Heart right ventricle (tissue), 16 donors: ENCODE measurements around the gene JUNB. TPM values are rescaled to one million over a fixed set of nuclear protein-coding genes. Genes with fewer than 3 reads are reported as not detected.

Source experiments
- ATAC-seq, 8 donors: fragments of 200-7000 bp; cut with Tn5 transposase; one replicate each; pipeline ENCODE4 v1.9.1; 2020; ENCODE audit warnings: mild to moderate bottlenecking in 8 of 8, moderate library complexity in 8 of 8, moderate number of reproducible peaks in 1 of 8
- DNase-seq, 2 donors: peaks; one replicate each; pipeline ENCODE4 v3.0.0-alpha.2; 2020
- H3K27ac ChIP-seq, 10 donors: fragments of 200-600 bp; sonication (generic) in 2 of 10; one replicate each; pipeline versions ENCODE4 v1.5.0 to v1.8.0; 2020 to 2022; ENCODE audit warnings: mild to moderate bottlenecking in 3 of 10
- H3K27me3 ChIP-seq, 7 donors: fragments of 200-600 bp; one replicate each; pipeline ENCODE4 v1.8.0; 2021 to 2022; ENCODE audit warnings: mild to moderate bottlenecking in 2 of 7
- H3K36me3 ChIP-seq, 9 donors: fragments of 200-600 bp; sonication (generic) in 1 of 9; one replicate each; pipeline versions ENCODE4 v1.5.0 to v1.8.0; 2020 to 2022; ENCODE audit warnings: mild to moderate bottlenecking in 2 of 9
- H3K4me1 ChIP-seq, 9 donors: fragments of 200-600 bp; sonication (generic) in 1 of 9; one replicate each; pipeline versions ENCODE4 v1.5.0 to v1.8.0; 2020 to 2022; ENCODE audit warnings: mild to moderate bottlenecking in 4 of 9
- H3K4me3 ChIP-seq, 10 donors: fragments of 200-600 bp; sonication (generic) in 2 of 10; one replicate each; pipeline versions ENCODE4 v1.5.0 to v1.8.0; 2020 to 2022; ENCODE audit warnings: mild to moderate bottlenecking in 7 of 10, moderate library complexity in 2 of 10
- H3K9me3 ChIP-seq, 11 donors: fragments of 200-600 bp in 10 of 11; sonication (generic) in 2 of 11; one replicate each; pipeline versions ENCODE4 v1.5.0 to v1.8.0; 2013 to 2022; ENCODE audit warnings: mild to moderate bottlenecking in 2 of 11, control low read depth in 1 of 11, moderate library complexity in 1 of 11
- WGBS, 2 donors: extraction: QIAGEN DNeasy Blood & Tissue Kit; methylation state at CpG; one replicate each; pipeline ENCODE4 v1.1.7; 2013; ENCODE audit warnings: inconsistent platforms in 1 of 2; 5-methylcytosine and 5-hydroxymethylcytosine counted together
- intact Hi-C, 10 donors: fragments of 100-400 bp; cut with DNase I; formaldehyde crosslinking; loops; one replicate each; pipeline versions ENCODE4 v1.11.1 to v1.14.2; 2022
- polyA plus RNA-seq, 2 donors: library from polyadenylated mRNA; stranded (reverse); fragments of 200-250 nt; gene quantifications; one replicate each; pipeline ENCODE4 v1.2.3, GENCODE V29; 2013
- total RNA-seq, 10 donors: library from RNA; stranded (reverse); fragmentation: NEBNext Ultra II Directional in 3 of 10; extraction: Animal tissue kit (Norgen Biotek cat#: 25700) in 3 of 10; gene quantifications; one replicate each; pipeline versions ENCODE4 v1.2.1 to v1.2.4, GENCODE V29; 2021 to 2023
- TF ChIP-seq, protein P1 (sequence below), 9 donors: fragments of 200-600 bp; sonication (generic) in 2 of 9; IDR thresholded peaks; one replicate each; pipeline versions ENCODE4 v1.5.0 to v1.8.0; 2021 to 2022; ENCODE audit warnings: antibody characterized with exemption in 9 of 9, mild to moderate bottlenecking in 5 of 9, moderate library complexity in 1 of 9
- donor health status: Arrhythmogenic right ventricular cardiomyopathy.
- donor health status: ischemic (EF 13 %, LVEDD 7.1; RV severe dilation, severe dysfunction).
- donor health status: healthy with polysubstance abuse.
- donor health status: DM: no; HTN: yes; CAD: no.
- donor health status: DM: no; HTN: no; CAD: no.
- donor health status: ischemic (EF 25% LVEDD 6.9; RV normal size, moderate dysfunction).
- donor health status: ischemic (EF 25% LVEDD 5.7; RV mildly dilated, moderate dysfunction).
- donor health status: healthy.
- donor health status: DM: yes; HTN: yes; CAD: no.
- donor health status: Ischemic cardiomyopathy.
- donor health status: ischemic (EF 35%, LVEDD 5.7; RV mildly dilated, moderate dysfunction).
- donor health status: nonischemic (EF 11% LVEDD 7.7; RV severe dilation, severe dysfunction).
- donor health status: DM: yes; HTN: yes; CAD: no.
- donor health status: PGD.
- donor health status: ischemic (EF 29% LVEDD 5.4; RV normal size, mild dysfunction).
- donor health status: nonischemic (EF 23%, LVEDD 6.1; RV moderate dilation, normal function).

Gene JUNB
- total and polyA plus RNA-seq, 12 donors = 22.4 to 247 (median 65.7) TPM

GRCh38 chr19:12779162-12779993, 11.9 kb upstream of the JUNB start:
- peak overlapping the region in 9 of 10 donors; percentile 52 to 78 (median 71) for H3K4me3 ChIP-seq
- WGBS, 2 donors = 54 to 62% methylated on average over 15 of the region's 15 CpGs
- peaks cover 0 to under 1% (median 0%) of the 10 kb centered on the region in 9 donors for H3K36me3 ChIP-seq
- ATAC-seq (peak in 7 of 8 donors; percentile 7 to 22 (median 17)), DNase-seq (peak; percentile 64 to 77)
- H3K9me3 ChIP-seq = no peaks in the 10 kb centered on the region
- peak overlapping the region; percentile 85 to 99 (median 97) for H3K27ac ChIP-seq
- peaks cover 33 to 78% (median 53%) of the 10 kb centered on the region in 9 donors for H3K4me1 ChIP-seq
- no peaks in the 10 kb centered on the region for H3K27me3 ChIP-seq
- TF ChIP-seq, protein P1, sequence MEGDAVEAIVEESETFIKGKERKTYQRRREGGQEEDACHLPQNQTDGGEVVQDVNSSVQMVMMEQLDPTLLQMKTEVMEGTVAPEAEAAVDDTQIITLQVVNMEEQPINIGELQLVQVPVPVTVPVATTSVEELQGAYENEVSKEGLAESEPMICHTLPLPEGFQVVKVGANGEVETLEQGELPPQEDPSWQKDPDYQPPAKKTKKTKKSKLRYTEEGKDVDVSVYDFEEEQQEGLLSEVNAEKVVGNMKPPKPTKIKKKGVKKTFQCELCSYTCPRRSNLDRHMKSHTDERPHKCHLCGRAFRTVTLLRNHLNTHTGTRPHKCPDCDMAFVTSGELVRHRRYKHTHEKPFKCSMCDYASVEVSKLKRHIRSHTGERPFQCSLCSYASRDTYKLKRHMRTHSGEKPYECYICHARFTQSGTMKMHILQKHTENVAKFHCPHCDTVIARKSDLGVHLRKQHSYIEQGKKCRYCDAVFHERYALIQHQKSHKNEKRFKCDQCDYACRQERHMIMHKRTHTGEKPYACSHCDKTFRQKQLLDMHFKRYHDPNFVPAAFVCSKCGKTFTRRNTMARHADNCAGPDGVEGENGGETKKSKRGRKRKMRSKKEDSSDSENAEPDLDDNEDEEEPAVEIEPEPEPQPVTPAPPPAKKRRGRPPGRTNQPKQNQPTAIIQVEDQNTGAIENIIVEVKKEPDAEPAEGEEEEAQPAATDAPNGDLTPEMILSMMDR (IDR thresholded peaks at IDR 0.05) = peak in 1 of 9 donors; percentile 5
- intact Hi-C loops = loop anchor here in 4 of 10 donors (2.0 to 10.0 kb wide), 3 partner anchors 13 to 65 kb away; no protein-coding TSS in a partner anchor

DNA sequence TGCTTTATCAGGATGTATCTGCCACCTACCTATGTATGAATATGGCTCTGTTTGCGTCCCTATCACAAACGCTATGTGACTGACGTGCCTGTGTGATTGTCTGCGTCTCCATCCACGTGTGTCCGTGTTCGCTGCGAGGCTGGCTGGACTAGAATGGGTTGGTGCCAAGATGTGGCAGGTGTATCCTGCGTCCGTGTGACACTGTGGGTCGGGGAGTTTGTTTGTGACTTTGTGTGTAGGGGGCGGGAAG, 9.2 kb upstream of the JUNB start:
- intact Hi-C loops = no loop called here
- Histone ChIP-seq H3K27me3 (no peaks in the 10 kb centered on the region), H3K4me1 (peaks cover 47 to 88% (median 64%) of the 10 kb centered on the region in 9 donors), H3K36me3 (no peaks in the 10 kb centered on the region), H3K27ac (peak overlapping the region; percentile 89 to 100 (median 99)), H3K9me3 (no peaks in the 10 kb centered on the region), H3K4me3 (peak overlapping the region; percentile 14 to 63 (median 52))
- 1 to 2% methylated on average over 12 of the region's 12 CpGs for WGBS, 2 donors
- ATAC-seq (no peak), DNase-seq (no peak)
- TF ChIP-seq, protein P1 (IDR thresholded peaks at IDR 0.05) = no peak

DNA sequence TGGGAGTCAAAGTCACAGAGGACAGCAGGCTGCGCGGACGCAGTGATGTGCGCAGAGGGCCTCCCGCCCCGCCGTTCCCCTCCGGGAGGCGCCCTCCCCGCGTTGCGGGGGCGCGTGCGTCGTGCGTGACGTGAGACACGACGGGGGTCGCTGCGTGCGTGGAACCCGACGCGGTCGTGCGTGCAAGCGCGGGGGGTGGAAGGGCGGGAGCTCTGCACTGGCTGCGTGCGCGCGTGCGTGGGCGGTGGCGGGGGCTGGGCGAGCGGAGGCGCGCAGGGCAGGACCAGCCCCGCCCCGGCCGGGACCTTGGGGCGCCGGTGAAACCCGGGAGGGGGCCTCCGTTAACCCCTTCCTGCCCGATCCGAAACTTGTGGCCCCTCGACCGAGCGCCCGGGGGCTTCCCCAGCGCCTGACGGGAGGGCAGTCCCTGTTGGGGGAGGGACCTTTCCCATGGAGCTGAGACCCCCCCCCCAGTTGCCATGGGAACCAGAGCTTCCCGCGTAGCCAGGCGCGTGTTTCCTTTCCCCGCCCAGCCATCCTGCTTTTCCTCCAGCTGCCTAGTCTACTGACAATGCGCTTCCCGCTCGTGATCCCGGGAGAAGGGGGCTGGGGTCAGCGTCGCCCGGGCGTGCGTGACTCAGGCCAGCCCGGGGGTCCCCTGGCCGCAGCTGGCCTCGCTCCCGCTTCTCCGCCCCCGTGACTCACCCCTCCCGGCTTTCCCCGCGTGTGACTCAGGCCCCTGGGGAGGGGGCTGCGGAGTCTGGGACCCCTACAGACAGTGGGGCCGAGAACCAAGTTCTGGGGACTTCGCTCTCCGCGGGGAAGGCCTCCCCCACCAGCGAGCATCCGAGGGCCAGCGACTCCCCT, 8.6 kb upstream of the JUNB start:
- 1 to 3% methylated on average over 65 to 88 of the region's 88 CpGs for WGBS, 2 donors
- ATAC-seq (peak; percentile 52 to 79 (median 68)), DNase-seq (peak; percentile 95)
- Histone ChIP-seq H3K9me3 (no peaks in the 10 kb centered on the region), H3K27me3 (no peaks in the 10 kb centered on the region), H3K4me1 (peaks cover 46 to 89% (median 64%) of the 10 kb centered on the region in 9 donors), H3K4me3 (peak overlapping the region; percentile 14 to 63 (median 52)), H3K36me3 (no peaks in the 10 kb centered on the region), H3K27ac (peak overlapping the region; percentile 89 to 100 (median 99))
- TF ChIP-seq, protein P1 (IDR thresholded peaks at IDR 0.05) = peak in 5 of 9 donors; percentile 9 to 38 (median 18)
- intact Hi-C loops = no loop called here

- peaks cover 51 to 94% (median 70%) of the 10 kb centered on the region in 9 donors for H3K4me1 ChIP-seq
- ATAC-seq (peak in 1 of 8 donors; percentile 0), DNase-seq (peak in 1 of 2 donors; percentile 20)
- 11 to 17% methylated on average over 16 of the region's 16 CpGs for WGBS, 2 donors
- peak overlapping the region in 9 of 10 donors; percentile 33 to 63 (median 53) for H3K4me3 ChIP-seq
- no peaks in the 10 kb centered on the region for H3K9me3 ChIP-seq
- intact Hi-C loops = no loop called here
- H3K27ac ChIP-seq = peak overlapping the region; percentile 89 to 100 (median 99)
- TF ChIP-seq, protein P1 (IDR thresholded peaks at IDR 0.05) = no peak
- H3K27me3 ChIP-seq = no peaks in the 10 kb centered on the region
- no peaks in the 10 kb centered on the region for H3K36me3 ChIP-seq
Measured at GRCh38 chr19:12783291-12783848, 7.9 kb upstream of the JUNB start.
